PC-3 (cell line): ENCODE results near the gene MAZ. TPM values are rescaled to one million over a fixed set of nuclear protein-coding genes. Genes with fewer than 3 reads are reported as not detected.

Source experiments
- ATAC-seq: fragments of 200-7000 bp; cut with Tn5 transposase; 2 replicates; pipeline ENCODE4 v1.9.1; 2020; ENCODE audit warnings: mild to moderate bottlenecking, moderate library complexity
- BruUV-seq: library from RNA; stranded (reverse); fragments of 400-500 nt; replicated peaks from 2 replicates; lab custom pipeline; 2021; lab: Mats Ljungman, UMichigan
- CTCF ChIA-PET: fragments of 300-600 bp; sonication (Branson Sonifier 250); formaldehyde crosslinking; loops from one replicate; lab custom pipeline; 2022; ENCODE audit warnings: antibody characterized with exemption; lab: Charles Lee
- POLR2A ChIA-PET: fragments of 300-600 bp; sonication (Branson Sonifier 250); formaldehyde crosslinking; loops from one replicate; lab custom pipeline; 2022; ENCODE audit warnings: antibody characterized with exemption; ENCODE audit not compliant: unreplicated experiment; lab: Charles Lee
- DNase-seq: peaks from one replicate; pipeline ENCODE4 v3.0.0-alpha.2; 2015
- H2AFZ ChIP-seq: fragments of 300-600 bp; sonication (generic); 2 replicates; pipeline ENCODE4 v1.6.0; 2016; ENCODE audit warnings: antibody characterized with exemption, low read length
- H3F3A ChIP-seq: fragments of 300-600 bp; sonication (generic); one replicate; pipeline ENCODE4 v1.6.0; 2017; ENCODE audit warnings: antibody characterized with exemption, low read length, control low read depth, mild to moderate bottlenecking; ENCODE audit not compliant: unreplicated experiment
- H3K27ac ChIP-seq: fragments of 300-600 bp; sonication (generic); 2 replicates; pipeline ENCODE4 v1.5.1; 2016; ENCODE audit warnings: mild to moderate bottlenecking, low read length
- H3K27me3 ChIP-seq: fragments of 300-600 bp; sonication (generic); 2 replicates; pipeline ENCODE4 v1.6.1; 2016; ENCODE audit warnings: low read length, mixed read lengths
- H3K36me3 ChIP-seq: fragments of 300-600 bp; sonication (generic); 2 replicates; pipeline ENCODE4 v1.6.1; 2016; ENCODE audit warnings: low read depth, mixed run types, low read length, mixed read lengths
- H3K4me1 ChIP-seq: fragments of 300-600 bp; sonication (generic); 2 replicates; pipeline ENCODE4 v1.5.1; 2016; ENCODE audit warnings: low read length; ENCODE audit not compliant: insufficient read depth
- H3K4me2 ChIP-seq: fragments of 300-600 bp; sonication (generic); 2 replicates; pipeline ENCODE4 v1.6.0; 2016; ENCODE audit warnings: low read length
- H3K4me3 ChIP-seq: fragments of 300-600 bp; sonication (generic); 2 replicates; pipeline ENCODE4 v1.5.1; 2016; ENCODE audit warnings: mild to moderate bottlenecking, low read length, mixed read lengths
- H3K79me2 ChIP-seq: fragments of 300-600 bp; sonication (generic); 2 replicates; pipeline ENCODE4 v1.6.1; 2017; ENCODE audit warnings: low read length, mixed read lengths
- H3K9ac ChIP-seq: fragments of 300-600 bp; sonication (generic); 2 replicates; pipeline ENCODE4 v1.6.0; 2016; ENCODE audit warnings: mild to moderate bottlenecking, low read length
- H3K9me2 ChIP-seq: fragments of 300-600 bp; sonication (generic); replicated peaks from 2 replicates; pipeline ENCODE4 v1.6.1; 2016; ENCODE audit warnings: mixed run types, low read length, mixed read lengths
- H3K9me3 ChIP-seq: fragments of 300-600 bp; sonication (generic); 2 replicates; pipeline ENCODE4 v1.6.1; 2016; ENCODE audit warnings: low read length, mixed read lengths
- H4K20me1 ChIP-seq: fragments of 300-600 bp; sonication (generic); 2 replicates; pipeline ENCODE4 v1.6.1; 2016; ENCODE audit warnings: low read length, mixed read lengths
- EZH2 ChIP-seq: fragments of 300-600 bp; sonication (generic); IDR thresholded peaks from one replicate; pipeline ENCODE4 v1.6.1; 2017; ENCODE audit warnings: antibody characterized with exemption, mild to moderate bottlenecking, low read length; ENCODE audit not compliant: unreplicated experiment
- EZH2phosphoT487 ChIP-seq: fragments of 300-600 bp; sonication (generic); IDR thresholded peaks from 2 replicates; pipeline ENCODE4 v1.6.1; 2018; ENCODE audit warnings: mild to moderate bottlenecking, antibody characterized with exemption, low read length, borderline replicate concordance
- intact Hi-C: fragments of 100-400 bp; cut with micrococcal nuclease; formaldehyde crosslinking; loops from 2 replicates; pipeline ENCODE4 v1.9.0; 2023
- total RNA-seq: library from RNA; depleted of rRNA; stranded (reverse); fragments of >200 nt; gene quantifications from 2 replicates; pipeline ENCODE4 v1.2.3, GENCODE V29; 2014
- TF ChIP-seq, protein P1 (sequence below): fragments of 300-600 bp; sonication (generic); conservative IDR thresholded peaks from 2 replicates; pipeline ENCODE4 v1.5.1; 2017; ENCODE audit warnings: antibody characterized with exemption, low read depth, mild to moderate bottlenecking, low read length

MAZ gene
- total RNA-seq, 1 experiment from 2014 or later, result 279 TPM

DNA sequence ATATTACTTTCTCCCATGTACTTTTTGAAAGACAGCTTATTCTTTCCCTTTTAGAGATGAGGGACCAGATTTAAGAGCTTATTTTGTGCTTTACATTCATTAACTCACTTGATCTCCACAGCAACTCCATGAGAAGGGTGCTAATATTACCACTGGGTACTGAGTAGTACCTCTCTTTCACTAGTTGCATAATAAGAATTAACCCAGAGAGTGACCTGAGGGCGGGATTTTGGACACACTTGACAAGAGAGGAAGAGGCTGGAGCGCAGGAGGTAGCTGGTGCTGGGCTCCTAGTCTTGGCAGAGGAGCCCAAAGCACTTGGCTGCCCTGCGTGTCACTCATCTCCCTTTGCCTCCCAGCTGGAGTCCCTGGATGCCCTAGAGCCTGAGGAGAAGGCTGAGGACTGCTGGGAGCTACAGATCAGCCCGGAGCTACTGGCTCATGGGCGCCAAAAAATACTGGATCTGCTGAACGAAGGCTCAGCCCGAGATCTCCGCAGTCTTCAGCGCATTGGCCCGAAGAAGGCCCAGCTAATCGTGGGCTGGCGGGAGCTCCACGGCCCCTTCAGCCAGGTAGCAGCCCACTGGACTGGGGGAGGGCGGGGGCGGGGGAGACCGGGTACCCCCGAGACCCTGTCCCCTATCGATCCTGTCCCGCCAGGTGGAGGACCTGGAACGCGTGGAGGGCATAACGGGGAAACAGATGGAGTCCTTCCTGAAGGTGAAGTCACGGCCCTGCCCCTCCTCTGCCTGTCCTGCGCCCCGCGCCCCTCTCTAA is 1.7 kb upstream of the MAZ start:
- TF ChIP-seq, protein P1, sequence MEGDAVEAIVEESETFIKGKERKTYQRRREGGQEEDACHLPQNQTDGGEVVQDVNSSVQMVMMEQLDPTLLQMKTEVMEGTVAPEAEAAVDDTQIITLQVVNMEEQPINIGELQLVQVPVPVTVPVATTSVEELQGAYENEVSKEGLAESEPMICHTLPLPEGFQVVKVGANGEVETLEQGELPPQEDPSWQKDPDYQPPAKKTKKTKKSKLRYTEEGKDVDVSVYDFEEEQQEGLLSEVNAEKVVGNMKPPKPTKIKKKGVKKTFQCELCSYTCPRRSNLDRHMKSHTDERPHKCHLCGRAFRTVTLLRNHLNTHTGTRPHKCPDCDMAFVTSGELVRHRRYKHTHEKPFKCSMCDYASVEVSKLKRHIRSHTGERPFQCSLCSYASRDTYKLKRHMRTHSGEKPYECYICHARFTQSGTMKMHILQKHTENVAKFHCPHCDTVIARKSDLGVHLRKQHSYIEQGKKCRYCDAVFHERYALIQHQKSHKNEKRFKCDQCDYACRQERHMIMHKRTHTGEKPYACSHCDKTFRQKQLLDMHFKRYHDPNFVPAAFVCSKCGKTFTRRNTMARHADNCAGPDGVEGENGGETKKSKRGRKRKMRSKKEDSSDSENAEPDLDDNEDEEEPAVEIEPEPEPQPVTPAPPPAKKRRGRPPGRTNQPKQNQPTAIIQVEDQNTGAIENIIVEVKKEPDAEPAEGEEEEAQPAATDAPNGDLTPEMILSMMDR, result no peak
- TF ChIP-seq EZH2 (no peak), EZH2phosphoT487 (no peak)
- Histone ChIP-seq H2AFZ (peak overlapping the region; percentile 61), H3K27ac (peak overlapping the region; percentile 75), H3K79me2 (peaks cover 26% of the 10 kb centered on the region), H3K9me3 (no peaks in the 10 kb centered on the region), H3K4me3 (peak overlapping the region; percentile 68), H3K4me1 (peaks cover 22% of the 10 kb centered on the region), H3K4me2 (peak overlapping the region; percentile 89), H4K20me1 (0 out of 2 replicates have a peak, but pooled peaks cover 6% of the 10 kb centered on the region), H3F3A (no peaks in the 10 kb centered on the region), H3K9ac (peak overlapping the region; percentile 79), H3K9me2 (no peaks in the 10 kb centered on the region), H3K36me3 (peaks cover 13% of the 10 kb centered on the region; the same call in 1 of the 2 replicates), H3K27me3 (no peaks in the 10 kb centered on the region)
- BruUV-seq, result TSS peak; percentile 83
- ChIA-PET CTCF (interaction anchor here (0.6 to 0.9 kb wide), 2 partner anchors 12 to 44 kb away, joined by 3 read pairs; no protein-coding TSS in a partner anchor), POLR2A (interaction anchor here (0.6 to 0.7 kb wide), 3 partner anchors 12 to 84 kb away, joined by 3 to 12 read pairs (median 4); no protein-coding TSS in a partner anchor)
- DNase-seq (no peak), ATAC-seq (no peak)
- intact Hi-C loops, result loop anchor here (5.0 kb wide), 1 partner anchor 102 kb away; no protein-coding TSS in a partner anchor

DNA sequence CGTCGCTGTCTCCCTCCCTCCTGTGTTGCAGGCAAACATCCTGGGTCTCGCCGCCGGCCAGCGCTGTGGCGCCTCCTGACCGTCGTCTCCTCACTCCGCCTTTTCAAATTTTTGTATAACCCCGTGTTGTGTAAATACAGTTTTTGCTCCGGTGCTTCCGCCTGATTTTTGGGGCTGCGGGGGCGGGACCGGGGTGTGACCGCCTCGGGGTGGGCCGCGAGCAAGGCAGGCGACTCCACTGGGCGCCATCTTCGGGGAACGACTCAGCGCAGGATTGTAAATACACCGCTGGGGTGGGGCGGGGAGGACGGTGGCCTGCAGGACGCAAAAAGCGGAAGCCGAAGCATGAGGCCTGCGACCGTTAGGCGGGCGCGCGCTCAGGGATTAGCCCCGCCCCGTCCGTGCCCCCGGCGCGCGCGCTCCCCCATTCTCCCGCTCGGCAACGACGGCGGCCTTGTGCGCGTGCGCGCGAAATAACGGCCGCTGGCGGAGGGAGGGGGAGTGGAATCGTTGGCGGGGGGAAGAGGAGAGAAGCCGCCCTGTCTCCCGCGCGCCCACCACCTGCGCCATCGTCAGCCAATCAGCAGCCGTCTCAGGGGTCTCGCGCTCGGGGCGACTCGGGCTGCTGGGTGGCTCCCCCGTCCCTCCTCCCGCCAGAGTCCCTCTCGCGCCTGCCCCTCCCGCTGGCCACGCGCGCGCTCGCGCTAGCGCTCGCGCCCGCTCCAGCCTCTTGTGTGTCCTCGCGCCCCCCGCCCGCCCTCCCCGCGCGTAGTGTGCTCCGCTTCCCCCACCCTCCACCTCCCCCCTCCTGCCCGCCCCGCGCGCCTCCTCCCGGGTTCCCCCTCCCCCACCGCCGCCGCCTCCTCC is 864 bp upstream of the MAZ start:
- Histone ChIP-seq H3K9ac (peak overlapping the region; percentile 79), H3K4me2 (peak overlapping the region; percentile 89), H3K9me2 (no peaks in the 10 kb centered on the region), H3K27me3 (no peaks in the 10 kb centered on the region), H3K27ac (peak overlapping the region; percentile 75), H3K9me3 (no peaks in the 10 kb centered on the region), H3K4me1 (peaks cover 29% of the 10 kb centered on the region), H4K20me1 (0 out of 2 replicates have a peak, but pooled peaks cover 6% of the 10 kb centered on the region), H3F3A (no peaks in the 10 kb centered on the region), H3K4me3 (peak overlapping the region; percentile 68), H2AFZ (peak overlapping the region; percentile 61), H3K36me3 (peaks cover 10% of the 10 kb centered on the region; the same call in 1 of the 2 replicates), H3K79me2 (peaks cover 32% of the 10 kb centered on the region)
- BruUV-seq, result no TSS peak
- ChIA-PET CTCF (no interaction called here), POLR2A (interaction anchor here (0.5 kb wide), 1 partner anchor 9 kb away, joined by 4 read pairs; no protein-coding TSS in a partner anchor)
- TF ChIP-seq EZH2phosphoT487, result no peak
- no peak for TF ChIP-seq EZH2
- TF ChIP-seq, protein P1, result no peak
- peak; percentile 93 for DNase-seq
- intact Hi-C loops, result loop anchor here (5.0 kb wide), 1 partner anchor 103 kb away; no protein-coding TSS in a partner anchor
- peak; percentile 45 for ATAC-seq
